B cell (primary cell): ENCODE data around the gene CRELD2. TPM values are rescaled to one million over a fixed set of nuclear protein-coding genes. Genes with fewer than 3 reads are reported as not detected.

Experiments
- ATAC-seq: fragments of 200-7000 bp; cut with Tn5 transposase; one replicate; pipeline ENCODE4 v1.10.0; 2021; ENCODE audit warnings: low read depth, mild to moderate bottlenecking, moderate number of reproducible peaks, moderate library complexity
- CTCF ChIA-PET: fragments of 350-600 bp; sonication (Branson Sonifier 250); formaldehyde crosslinking; loops from one replicate; lab custom pipeline; 2021; ENCODE audit warnings: antibody characterized with exemption, inconsistent platforms; lab: Charles Lee
- POLR2A ChIA-PET: fragments of 350-600 bp; sonication (Branson Sonifier 250); formaldehyde crosslinking; loops from one replicate; lab custom pipeline; 2021; ENCODE audit warnings: antibody characterized with exemption; lab: Charles Lee
- DNase-seq: peaks from one replicate; pipeline ENCODE4 v3.0.0; 2013
- H2AFZ ChIP-seq: 2 replicates; pipeline ENCODE4 v1.6.1; 2012; ENCODE audit warnings: mild to moderate bottlenecking, low read depth, low read length; ENCODE audit not compliant: insufficient read depth, poor library complexity, severe bottlenecking
- H3K27ac ChIP-seq, 2 donors: 1 replicate in 1 of 2; 2 replicates in 1 of 2; pipeline ENCODE4 v1.5.1; 2012 to 2013; ENCODE audit warnings: low read length in 2 of 2, mild to moderate bottlenecking in 2 of 2, moderate library complexity in 1 of 2
- H3K27me3 ChIP-seq, 4 experiments: fragments of 200-600 bp in 1 of 4; sonication (generic) in 1 of 4; replicated peaks in 1 of 4; 1 replicate in 2 of 4; 2 replicates in 2 of 4; pipeline versions ENCODE4 v1.6.1 to v1.7.0; 2013 to 2016; ENCODE audit warnings: low read length in 3 of 4, mild to moderate bottlenecking in 2 of 4, mixed read lengths in 1 of 4, moderate library complexity in 1 of 4; ENCODE audit not compliant: insufficient read depth in 4 of 4, control insufficient read depth in 3 of 4; ENCODE audit errors: control extremely low read depth in 1 of 4
- H3K36me3 ChIP-seq, 2 experiments: replicated peaks in 1 of 2; 1 replicate in 1 of 2; 2 replicates in 1 of 2; pipeline versions ENCODE4 v1.6.1 to v1.7.1; 2013; ENCODE audit warnings: low read length in 1 of 2; ENCODE audit not compliant: insufficient read depth in 2 of 2, control insufficient read depth in 1 of 2; ENCODE audit errors: control extremely low read depth in 1 of 2, extremely low read depth in 1 of 2
- H3K4me1 ChIP-seq, 2 donors: fragments of 200-600 bp in 1 of 2; sonication (generic) in 1 of 2; 1 replicate in 1 of 2; 2 replicates in 1 of 2; pipeline versions ENCODE4 v1.5.1 to v1.6.1; 2013 to 2017; ENCODE audit warnings: low read length in 2 of 2; ENCODE audit not compliant: control insufficient read depth in 2 of 2, insufficient read depth in 2 of 2
- H3K4me2 ChIP-seq: replicated peaks from 2 replicates; pipeline ENCODE3; 2012; ENCODE audit warnings: mild to moderate bottlenecking, low read depth, low read length; ENCODE audit not compliant: poor library complexity, severe bottlenecking
- H3K4me3 ChIP-seq, 5 experiments: fragments of 200-600 bp in 1 of 5; sonication (generic) in 1 of 5; 1 replicate in 3 of 5; 2 replicates in 2 of 5; pipeline versions ENCODE4 v1.5.1 to v1.7.0; 2011 to 2016; ENCODE audit warnings: low read length in 4 of 5, mild to moderate bottlenecking in 4 of 5, low read depth in 2 of 5, control low read depth in 1 of 5, moderate library complexity in 1 of 5; ENCODE audit not compliant: insufficient read depth in 1 of 5; ENCODE audit errors: control extremely low read depth in 1 of 5, extremely low read depth in 1 of 5
- H3K79me2 ChIP-seq: fragments of 200-600 bp; sonication (generic); one replicate; pipeline ENCODE4 v1.6.0; 2016; ENCODE audit warnings: low read length; ENCODE audit not compliant: control insufficient read depth, insufficient read depth
- H3K9ac ChIP-seq: fragments of 200-600 bp; sonication (generic); 2 replicates; pipeline ENCODE4 v1.6.1; 2017; ENCODE audit warnings: mild to moderate bottlenecking, low read length, moderate library complexity
- H3K9me3 ChIP-seq, 3 donors: one replicate each; pipeline versions ENCODE4 v1.6.1 to v1.7.1; 2013; ENCODE audit warnings: low read length in 2 of 3; ENCODE audit not compliant: control insufficient read depth in 2 of 3, insufficient read depth in 1 of 3; ENCODE audit errors: control extremely low read depth in 1 of 3
- H4K20me1 ChIP-seq: 2 replicates; pipeline ENCODE4 v1.6.0; 2012; ENCODE audit warnings: mild to moderate bottlenecking, low read length; ENCODE audit not compliant: insufficient read depth, control insufficient read depth, poor library complexity, severe bottlenecking
- H3K27ac Mint-ChIP-seq: one replicate; pipeline ENCODE4 v1.8.0; 2021; ENCODE audit warnings: mixed read lengths
- H3K27me3 Mint-ChIP-seq: one replicate; pipeline ENCODE4 v1.8.0; 2021; ENCODE audit warnings: mixed read lengths
- H3K4me1 Mint-ChIP-seq: one replicate; pipeline ENCODE4 v1.8.0; 2021; ENCODE audit warnings: mixed read lengths
- H3K4me3 Mint-ChIP-seq: one replicate; pipeline ENCODE4 v1.8.0; 2021; ENCODE audit warnings: mixed read lengths
- H3K9me3 Mint-ChIP-seq: one replicate; pipeline ENCODE4 v1.8.0; 2022; ENCODE audit warnings: mixed read lengths; ENCODE audit not compliant: insufficient read depth
- EZH2 ChIP-seq: IDR thresholded peaks from 2 replicates; pipeline ENCODE4 v1.6.1; 2012; ENCODE audit warnings: borderline replicate concordance, low read depth, mild to moderate bottlenecking, moderate library complexity, low read length; ENCODE audit not compliant: insufficient read depth, poor library complexity, severe bottlenecking
- WGBS: methylation state at CpG from one replicate; pipeline ENCODE4 v1.1.5; 2013; ENCODE audit warnings: missing lambda C conversion rate; ENCODE audit not compliant: insufficient coverage; 5-methylcytosine and 5-hydroxymethylcytosine counted together
- intact Hi-C: fragments of 100-400 bp; cut with micrococcal nuclease; formaldehyde crosslinking; loops from one replicate; pipeline ENCODE4 v1.10.0; 2022
- polyA plus RNA-seq: library from polyadenylated mRNA; depleted of rRNA; stranded (reverse); fragments of >200 nt; gene quantifications from 2 replicates; pipeline ENCODE4 v1.2.3, GENCODE V29; 2012
- total RNA-seq, 2 donors: library from RNA; stranded (reverse); fragments of 120-200 nt in 1 of 2; gene quantifications; 1 replicate in 1 of 2; 2 replicates in 1 of 2; pipeline versions ENCODE4 v1.2.3 to v1.2.4, GENCODE V29; 2013 to 2022
- TF ChIP-seq, protein P1 (sequence below): fragments of 200-600 bp; IDR thresholded peaks from one replicate; pipeline ENCODE4 v1.8.0; 2022; ENCODE audit warnings: antibody characterized with exemption, mild to moderate bottlenecking

The CRELD2 gene
- total and polyA plus RNA-seq, 2 donors (not counting 1 experiment from before 2014, with no cell fraction given) = 35.9 to 41.9 TPM

DNA sequence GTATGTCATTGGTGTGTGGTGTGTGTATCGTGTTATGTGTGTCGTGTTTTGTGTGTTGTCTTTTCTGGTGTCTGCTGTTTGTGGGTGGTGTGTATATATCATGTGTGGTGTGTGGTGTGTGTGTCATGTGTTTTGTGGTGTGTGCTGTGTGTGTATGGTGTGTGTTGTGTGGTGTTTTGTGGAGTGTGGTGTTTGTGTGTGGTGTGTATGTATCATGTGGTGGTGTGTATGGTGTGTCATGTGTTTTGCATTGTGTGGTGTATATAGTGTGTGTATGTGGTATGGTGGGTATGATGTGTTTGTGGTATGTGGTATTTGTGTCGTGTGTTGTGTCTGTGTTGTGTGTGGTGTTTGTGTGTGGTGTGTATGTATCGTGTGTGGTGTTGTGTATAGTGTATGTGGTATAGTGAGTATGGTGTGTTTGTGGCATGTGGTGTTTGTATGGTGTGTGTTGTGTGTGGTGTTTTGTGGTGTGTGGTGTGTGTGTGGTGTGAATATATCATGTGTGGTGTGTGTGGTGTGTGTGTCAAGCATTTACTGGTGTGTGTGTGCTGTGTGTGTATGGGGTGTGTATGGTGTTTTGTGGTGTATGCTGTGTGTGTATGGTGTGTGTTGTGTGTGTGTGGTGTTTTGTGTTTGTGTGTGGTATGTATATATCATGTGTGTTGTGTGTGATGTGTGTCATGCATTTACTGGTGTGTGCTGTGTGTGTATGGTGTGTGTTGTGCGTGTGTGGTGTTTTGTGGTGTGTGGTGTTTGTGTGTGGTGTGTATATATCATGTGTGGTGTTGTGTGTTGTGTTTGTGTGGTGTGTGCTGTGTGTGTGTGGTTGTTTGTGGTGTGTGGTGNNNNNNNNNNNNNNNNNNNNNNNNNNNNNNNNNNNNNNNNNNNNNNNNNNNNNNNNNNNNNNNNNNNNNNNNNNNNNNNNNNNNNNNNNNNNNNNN is 54.9 kb downstream of the CRELD2 start:
- H3K4me2 ChIP-seq = no peak overlapping the region
- no peaks in the 10 kb centered on the region for H3K27me3 ChIP-seq
- H3K9me3 ChIP-seq = no peaks in the 10 kb centered on the region
- no peak overlapping the region for H3K4me3 ChIP-seq
- peaks cover 36 to 51% of the 10 kb centered on the region in 2 donors for H3K4me1 ChIP-seq
- POLR2A ChIA-PET = no interaction called here
- H4K20me1 ChIP-seq = peaks cover 9% of the 10 kb centered on the region
- Mint-ChIP-seq H3K27ac (no peak overlapping the region), H3K27me3 (no peaks in the 10 kb centered on the region), H3K9me3 (no peaks in the 10 kb centered on the region), H3K4me3 (no peak overlapping the region), H3K4me1 (peaks cover 32% of the 10 kb centered on the region)
- TF ChIP-seq EZH2 = no peak
- CTCF ChIA-PET = no interaction called here
- no peak overlapping the region for H3K27ac ChIP-seq
- DNase-seq (peak; percentile 40), ATAC-seq (no peak)
- 87% methylated on average over 5 of the region's 5 CpGs for WGBS
- peaks cover 6% of the 10 kb centered on the region for H3K79me2 ChIP-seq
- H3K9ac ChIP-seq = no peak overlapping the region
- H3K36me3 ChIP-seq = no peaks in the 10 kb centered on the region
- intact Hi-C loops = loop anchor here (5.0 kb wide), 2 partner anchors 121 to 206 kb away; partner anchors contain the start of gene ZBED4
- H2AFZ ChIP-seq = no peak overlapping the region

DNA sequence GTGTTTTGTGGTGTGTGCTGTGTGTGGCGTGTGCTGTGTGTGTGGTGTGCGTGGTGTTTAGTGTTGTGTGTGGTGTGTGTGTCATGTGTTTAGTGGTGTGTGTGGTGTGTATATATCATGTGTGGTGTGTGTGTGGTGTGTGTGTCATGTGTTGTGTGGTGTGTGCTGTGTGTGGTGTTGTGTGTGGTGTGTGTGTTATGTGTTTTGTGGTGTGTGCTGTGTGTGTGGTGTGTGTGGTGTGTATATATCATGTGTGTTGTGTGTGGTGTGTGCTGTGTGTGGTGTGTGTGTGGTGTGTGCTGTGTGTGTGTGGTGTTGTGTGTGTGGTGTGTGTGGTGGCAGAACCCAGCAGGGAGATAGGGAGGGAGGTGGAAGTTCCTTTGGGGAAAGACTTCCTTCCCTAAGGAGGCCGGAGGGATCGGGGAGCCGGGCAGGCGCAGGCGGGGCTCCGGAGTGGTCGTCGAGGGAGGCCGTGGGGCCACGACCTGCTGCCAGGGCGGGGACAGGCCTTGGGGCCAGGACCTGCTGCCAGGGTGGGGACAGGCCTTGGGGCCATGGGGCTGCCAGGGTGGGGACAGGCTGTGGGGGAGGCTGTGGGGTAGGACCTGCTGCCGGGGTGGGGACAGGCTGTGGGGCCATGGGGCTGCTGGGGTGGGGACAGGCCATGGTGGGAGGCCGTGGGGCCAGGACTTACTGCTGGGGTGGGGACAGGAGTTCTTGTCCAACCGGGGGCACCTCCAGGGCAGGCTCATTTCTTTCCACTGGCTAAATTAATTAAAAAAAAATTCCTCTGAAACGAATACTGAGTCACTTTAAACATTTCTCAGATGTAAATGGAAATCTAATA is 57.3 kb downstream of the CRELD2 start:
- H3K9ac ChIP-seq = no peak overlapping the region
- Mint-ChIP-seq H3K9me3 (peaks cover 8% of the 10 kb centered on the region), H3K4me1 (peaks cover 24% of the 10 kb centered on the region), H3K27me3 (peaks cover 3% of the 10 kb centered on the region), H3K27ac (peak overlapping the region; percentile 79), H3K4me3 (peak overlapping the region; percentile 4)
- no peak for TF ChIP-seq EZH2
- TF ChIP-seq, protein P1, sequence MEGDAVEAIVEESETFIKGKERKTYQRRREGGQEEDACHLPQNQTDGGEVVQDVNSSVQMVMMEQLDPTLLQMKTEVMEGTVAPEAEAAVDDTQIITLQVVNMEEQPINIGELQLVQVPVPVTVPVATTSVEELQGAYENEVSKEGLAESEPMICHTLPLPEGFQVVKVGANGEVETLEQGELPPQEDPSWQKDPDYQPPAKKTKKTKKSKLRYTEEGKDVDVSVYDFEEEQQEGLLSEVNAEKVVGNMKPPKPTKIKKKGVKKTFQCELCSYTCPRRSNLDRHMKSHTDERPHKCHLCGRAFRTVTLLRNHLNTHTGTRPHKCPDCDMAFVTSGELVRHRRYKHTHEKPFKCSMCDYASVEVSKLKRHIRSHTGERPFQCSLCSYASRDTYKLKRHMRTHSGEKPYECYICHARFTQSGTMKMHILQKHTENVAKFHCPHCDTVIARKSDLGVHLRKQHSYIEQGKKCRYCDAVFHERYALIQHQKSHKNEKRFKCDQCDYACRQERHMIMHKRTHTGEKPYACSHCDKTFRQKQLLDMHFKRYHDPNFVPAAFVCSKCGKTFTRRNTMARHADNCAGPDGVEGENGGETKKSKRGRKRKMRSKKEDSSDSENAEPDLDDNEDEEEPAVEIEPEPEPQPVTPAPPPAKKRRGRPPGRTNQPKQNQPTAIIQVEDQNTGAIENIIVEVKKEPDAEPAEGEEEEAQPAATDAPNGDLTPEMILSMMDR = no peak
- H3K4me1 ChIP-seq = peaks cover 28 to 42% of the 10 kb centered on the region in 2 donors
- peak overlapping the region; percentile 41 to 45 for H3K27ac ChIP-seq
- no peak overlapping the region for H2AFZ ChIP-seq
- H3K9me3 ChIP-seq = peaks cover 4 to 7% (median 5%) of the 10 kb centered on the region in 3 donors
- peak; percentile 16 for ATAC-seq
- ChIA-PET CTCF (interaction anchor here (1.1 kb wide), 2 partner anchors 14 to 55 kb away, joined by 3 to 4 read pairs; no protein-coding TSS in a partner anchor), POLR2A (interaction anchor here (1.8 to 2.1 kb wide), 2 partner anchors 8 to 13 kb away, joined by 6 to 11 read pairs; no protein-coding TSS in a partner anchor)
- 46% methylated on average over 14 of the region's 17 CpGs for whole genome bisulfite sequencing
- H4K20me1 ChIP-seq = no peaks in the 10 kb centered on the region
- no peak overlapping the region for H3K4me3 ChIP-seq
- intact Hi-C loops = loop anchor here (2.0 kb wide), 1 partner anchor 15 kb away; the partner anchor contains the start of gene PIM3
- no peaks in the 10 kb centered on the region for H3K27me3 ChIP-seq
- no peaks in the 10 kb centered on the region for H3K36me3 ChIP-seq
- peak; percentile 40 for DNase-seq
- peak overlapping the region; percentile 59 for H3K4me2 ChIP-seq
- peaks cover 6% of the 10 kb centered on the region for H3K79me2 ChIP-seq
